ENCODE data around the gene UCKL1. TPM values are rescaled to one million over a fixed set of nuclear protein-coding genes. Genes with fewer than 3 reads are reported as not detected.

The UCKL1 gene
- total RNA-seq, 1 donor from 2014 or later = 49.7 TPM

GRCh38 chr20:63929071-63929470, 27.1 kb downstream of the UCKL1 start:
- no peak for TF ChIP-seq CTCF (conservative IDR thresholded peaks at IDR 0.05)
- H3K4me3 Mint-ChIP-seq = no peak overlapping the region
- H3K27ac Mint-ChIP-seq = no peak overlapping the region
- H3K36me3 Mint-ChIP-seq = peaks cover 32% of the 10 kb centered on the region
- no peaks in the 10 kb centered on the region for H3K27me3 Mint-ChIP-seq
- no peak for DNase-seq (ENCODE audit: extremely low spot score, unreplicated experiment)
- H3K9me3 Mint-ChIP-seq = no peaks in the 10 kb centered on the region
- H3K4me1 Mint-ChIP-seq (ENCODE audit: unreplicated experiment) = peaks cover 12% of the 10 kb centered on the region

GRCh38 chr20:63926298-63926697, 29.9 kb downstream of the UCKL1 start:
- no peaks in the 10 kb centered on the region for H3K27me3 Mint-ChIP-seq
- H3K9me3 Mint-ChIP-seq = no peaks in the 10 kb centered on the region
- H3K4me1 Mint-ChIP-seq (ENCODE audit: unreplicated experiment) = peaks cover 12% of the 10 kb centered on the region
- no peak for TF ChIP-seq CTCF (conservative IDR thresholded peaks at IDR 0.05)
- no peak overlapping the region for H3K4me3 Mint-ChIP-seq
- H3K36me3 Mint-ChIP-seq = peaks cover 22% of the 10 kb centered on the region
- no peak for DNase-seq (ENCODE audit: extremely low spot score, unreplicated experiment)
- no peak overlapping the region for H3K27ac Mint-ChIP-seq

GRCh38 chr20:63924241-63924640, 32.0 kb downstream of the UCKL1 start:
- H3K27ac Mint-ChIP-seq = no peak overlapping the region
- DNase-seq (ENCODE audit: extremely low spot score, unreplicated experiment) = no peak

GRCh38 chr20:63923651-63924050, 32.6 kb downstream of the UCKL1 start:
- H3K4me3 Mint-ChIP-seq = no peak overlapping the region
- no peak overlapping the region for H3K27ac Mint-ChIP-seq
- H3K27me3 Mint-ChIP-seq = no peaks in the 10 kb centered on the region
- H3K36me3 Mint-ChIP-seq = peaks cover 16% of the 10 kb centered on the region
- no peak for DNase-seq (ENCODE audit: extremely low spot score, unreplicated experiment)
- H3K9me3 Mint-ChIP-seq = no peaks in the 10 kb centered on the region
- H3K4me1 Mint-ChIP-seq (ENCODE audit: unreplicated experiment) = peaks cover 12% of the 10 kb centered on the region
- no peak for TF ChIP-seq CTCF (conservative IDR thresholded peaks at IDR 0.05)

More at GRCh38 chr20:63924241-63924640, 32.0 kb downstream of the UCKL1 start:
- Mint-ChIP-seq H3K4me3 (no peak overlapping the region), H3K9me3 (no peaks in the 10 kb centered on the region), H3K36me3 (peaks cover 18% of the 10 kb centered on the region), H3K4me1 (ENCODE audit: unreplicated experiment) (peaks cover 12% of the 10 kb centered on the region), H3K27me3 (no peaks in the 10 kb centered on the region)
- TF ChIP-seq CTCF (conservative IDR thresholded peaks at IDR 0.05) = no peak

GRCh38 chr20:63920226-63920625, 36.0 kb downstream of the UCKL1 start:
- Mint-ChIP-seq H3K27ac (no peak overlapping the region), H3K4me3 (no peak overlapping the region), H3K9me3 (no peaks in the 10 kb centered on the region), H3K36me3 (peaks cover 8% of the 10 kb centered on the region), H3K4me1 (ENCODE audit: unreplicated experiment) (no peaks in the 10 kb centered on the region), H3K27me3 (no peaks in the 10 kb centered on the region)
- TF ChIP-seq CTCF (conservative IDR thresholded peaks at IDR 0.05) = no peak
- DNase-seq (ENCODE audit: extremely low spot score, unreplicated experiment) = no peak

GRCh38 chr20:63919130-63919529, 37.1 kb downstream of the UCKL1 start:
- Mint-ChIP-seq H3K36me3 (peaks cover 7% of the 10 kb centered on the region), H3K4me1 (ENCODE audit: unreplicated experiment) (no peaks in the 10 kb centered on the region), H3K9me3 (no peaks in the 10 kb centered on the region), H3K27me3 (no peaks in the 10 kb centered on the region), H3K27ac (no peak overlapping the region), H3K4me3 (no peak overlapping the region)
- no peak for DNase-seq (ENCODE audit: extremely low spot score, unreplicated experiment)
- no peak for TF ChIP-seq CTCF (conservative IDR thresholded peaks at IDR 0.05)

Measured in type B pancreatic cell (in vitro differentiated cells).